Hepatocyte (in vitro differentiated cells): ENCODE results near the gene ZBTB5. TPM values are rescaled to one million over a fixed set of nuclear protein-coding genes. Genes with fewer than 3 reads are reported as not detected.

Source experiments
- DNase-seq: peaks from one replicate; pipeline ENCODE4 v3.0.0-alpha.2; 2016; ENCODE audit warnings: low spot score
- H2AFZ ChIP-seq: fragments of 200-600 bp; sonication (generic); 2 replicates; pipeline ENCODE4 v1.6.0; 2016; ENCODE audit warnings: antibody characterized with exemption, mild to moderate bottlenecking
- H3K27ac ChIP-seq: fragments of 200-600 bp; sonication (generic); 2 replicates; pipeline ENCODE4 v1.5.1; 2016; ENCODE audit warnings: mild to moderate bottlenecking
- H3K27me3 ChIP-seq: fragments of 200-600 bp; sonication (generic); 2 replicates; pipeline ENCODE4 v1.6.1; 2016
- H3K36me3 ChIP-seq: fragments of 200-600 bp; sonication (generic); replicated peaks from 2 replicates; pipeline ENCODE4 v1.5.1; 2016; ENCODE audit warnings: low read depth; ENCODE audit not compliant: insufficient read depth
- H3K4me1 ChIP-seq: fragments of 200-600 bp; sonication (generic); 2 replicates; pipeline ENCODE4 v1.5.1; 2016; ENCODE audit warnings: mild to moderate bottlenecking, moderate library complexity; ENCODE audit not compliant: insufficient read depth
- H3K4me2 ChIP-seq: fragments of 200-600 bp; sonication (generic); 2 replicates; pipeline ENCODE4 v1.6.0; 2016
- H3K4me3 ChIP-seq: fragments of 200-600 bp; sonication (generic); 2 replicates; pipeline ENCODE4 v1.5.1; 2016; ENCODE audit warnings: mild to moderate bottlenecking
- H3K79me2 ChIP-seq: fragments of 200-600 bp; sonication (generic); 2 replicates; pipeline ENCODE4 v1.6.0; 2017; ENCODE audit warnings: mild to moderate bottlenecking
- H3K9me2 ChIP-seq: fragments of 200-600 bp; sonication (generic); replicated peaks from 2 replicates; pipeline ENCODE4 v1.6.0; 2017; ENCODE audit warnings: mild to moderate bottlenecking; ENCODE audit not compliant: insufficient read depth
- H3K9me3 ChIP-seq: fragments of 200-600 bp; sonication (generic); 2 replicates; pipeline ENCODE4 v1.5.1; 2016; ENCODE audit warnings: low read depth, mild to moderate bottlenecking
- H4K20me1 ChIP-seq: fragments of 200-600 bp; sonication (generic); 2 replicates; pipeline ENCODE4 v1.6.0; 2016; ENCODE audit warnings: mild to moderate bottlenecking; ENCODE audit not compliant: insufficient read depth, poor library complexity, severe bottlenecking
- EZH2 ChIP-seq: fragments of 200-600 bp; sonication (generic); IDR thresholded peaks from 2 replicates; pipeline ENCODE4 v1.6.1; 2016; ENCODE audit warnings: antibody characterized with exemption, mild to moderate bottlenecking, borderline replicate concordance
- EZH2phosphoT487 ChIP-seq: fragments of 200-600 bp; sonication (generic); IDR thresholded peaks from one replicate; pipeline ENCODE4 v1.6.1; 2018; ENCODE audit warnings: antibody characterized with exemption, mild to moderate bottlenecking, low read depth, moderate library complexity; ENCODE audit not compliant: unreplicated experiment, severe bottlenecking
- WGBS: methylation state at CpG from one replicate; pipeline ENCODE4 v1.1.6; 2016; ENCODE audit warnings: low lambda C conversion rate; ENCODE audit errors: missing lambda C conversion rate; 5-methylcytosine and 5-hydroxymethylcytosine counted together
- polyA plus RNA-seq: library from polyadenylated mRNA; unstranded; fragments of >200 nt; fragmentation: Nextera tagmentation; extraction: Ambion mirVana; gene quantifications from 2 replicates; pipeline ENCODE4 v1.2.1, GENCODE V29; 2016
- total RNA-seq: library from RNA; depleted of rRNA; stranded (reverse); fragments of >200 nt; gene quantifications from 2 replicates; pipeline ENCODE4 v1.2.3, GENCODE V29; 2014
- TF ChIP-seq, protein P1 (sequence below): fragments of 200-600 bp; sonication (generic); IDR thresholded peaks from 2 replicates; pipeline ENCODE4 v1.5.1; 2016; ENCODE audit warnings: antibody characterized with exemption, mild to moderate bottlenecking; ENCODE audit not compliant: poor library complexity

ZBTB5 gene
- total and polyA plus RNA-seq, 2 experiments from 2014 or later, result 3.8 to 21.8 TPM

- no peak for TF ChIP-seq EZH2
- TF ChIP-seq EZH2phosphoT487, result no peak
- peak within 1 kb of the TSS; percentile 92 for H3K4me2 ChIP-seq
- H3K79me2 ChIP-seq, result peaks cover 33% of the 10 kb centered on the region
- WGBS, result 1% methylated on average over 48 of the region's 56 CpGs
- peaks cover 23% of the 10 kb centered on the region for H3K4me1 ChIP-seq
- H3K4me3 ChIP-seq, result peak within 1 kb of the TSS; percentile 95
- peaks cover 11% of the 10 kb centered on the region for H4K20me1 ChIP-seq
- H3K9me3 ChIP-seq, result no peaks in the 10 kb centered on the region
- H3K36me3 ChIP-seq, result no peaks in the 10 kb centered on the region
- H3K27me3 ChIP-seq, result no peaks in the 10 kb centered on the region
- DNase-seq, result peak; percentile 94
- peak within 1 kb of the TSS; percentile 80 for H2AFZ ChIP-seq
- no peaks in the 10 kb centered on the region for H3K9me2 ChIP-seq
- peak within 1 kb of the TSS; percentile 92 for H3K27ac ChIP-seq
Observed at GRCh38 chr9:37422289-37423104, 42.8 kb downstream of the ZBTB5 start, which contains the start of gene GRHPR. Gene GRHPR, plus strand, starts transcription at chr9:37422696. Its CDS starts 55 bp downstream, at chr9:37422751.

DNA sequence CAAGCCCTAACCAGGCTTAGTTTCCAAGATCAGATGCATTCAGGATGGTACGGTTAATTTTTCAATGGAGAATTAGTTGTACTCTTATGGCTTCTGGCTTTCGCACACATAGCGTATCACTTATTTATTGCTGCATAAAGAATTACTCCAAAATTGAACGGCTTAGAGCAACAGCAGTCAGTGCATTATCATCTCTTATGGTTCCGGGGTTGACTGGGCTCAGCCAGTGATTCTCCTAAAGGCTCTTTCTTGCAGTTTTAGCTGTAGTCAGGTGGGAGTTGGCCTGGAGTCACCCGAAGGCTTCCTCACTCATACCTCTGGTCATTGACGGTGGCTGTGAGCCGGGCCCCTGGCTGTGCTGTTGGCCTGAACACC is 43.3 kb downstream of the ZBTB5 start:
- DNase-seq, result no peak
- peak overlapping the region; percentile 92 for H3K27ac ChIP-seq
- H3K9me2 ChIP-seq, result no peaks in the 10 kb centered on the region
- H3K27me3 ChIP-seq, result no peaks in the 10 kb centered on the region
- peaks cover 11% of the 10 kb centered on the region for H4K20me1 ChIP-seq
- peaks cover 33% of the 10 kb centered on the region for H3K79me2 ChIP-seq
- peaks cover 23% of the 10 kb centered on the region for H3K4me1 ChIP-seq
- no peaks in the 10 kb centered on the region for H3K36me3 ChIP-seq
- peak overlapping the region; percentile 28 for H3K4me3 ChIP-seq
- H3K4me2 ChIP-seq, result peak overlapping the region; percentile 92
- 57% methylated on average over 8 of the region's 8 CpGs for WGBS
- TF ChIP-seq, protein P1, sequence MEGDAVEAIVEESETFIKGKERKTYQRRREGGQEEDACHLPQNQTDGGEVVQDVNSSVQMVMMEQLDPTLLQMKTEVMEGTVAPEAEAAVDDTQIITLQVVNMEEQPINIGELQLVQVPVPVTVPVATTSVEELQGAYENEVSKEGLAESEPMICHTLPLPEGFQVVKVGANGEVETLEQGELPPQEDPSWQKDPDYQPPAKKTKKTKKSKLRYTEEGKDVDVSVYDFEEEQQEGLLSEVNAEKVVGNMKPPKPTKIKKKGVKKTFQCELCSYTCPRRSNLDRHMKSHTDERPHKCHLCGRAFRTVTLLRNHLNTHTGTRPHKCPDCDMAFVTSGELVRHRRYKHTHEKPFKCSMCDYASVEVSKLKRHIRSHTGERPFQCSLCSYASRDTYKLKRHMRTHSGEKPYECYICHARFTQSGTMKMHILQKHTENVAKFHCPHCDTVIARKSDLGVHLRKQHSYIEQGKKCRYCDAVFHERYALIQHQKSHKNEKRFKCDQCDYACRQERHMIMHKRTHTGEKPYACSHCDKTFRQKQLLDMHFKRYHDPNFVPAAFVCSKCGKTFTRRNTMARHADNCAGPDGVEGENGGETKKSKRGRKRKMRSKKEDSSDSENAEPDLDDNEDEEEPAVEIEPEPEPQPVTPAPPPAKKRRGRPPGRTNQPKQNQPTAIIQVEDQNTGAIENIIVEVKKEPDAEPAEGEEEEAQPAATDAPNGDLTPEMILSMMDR, result no peak
- TF ChIP-seq EZH2 (no peak), EZH2phosphoT487 (no peak)
- no peaks in the 10 kb centered on the region for H3K9me3 ChIP-seq
- peak overlapping the region; percentile 80 for H2AFZ ChIP-seq

DNA sequence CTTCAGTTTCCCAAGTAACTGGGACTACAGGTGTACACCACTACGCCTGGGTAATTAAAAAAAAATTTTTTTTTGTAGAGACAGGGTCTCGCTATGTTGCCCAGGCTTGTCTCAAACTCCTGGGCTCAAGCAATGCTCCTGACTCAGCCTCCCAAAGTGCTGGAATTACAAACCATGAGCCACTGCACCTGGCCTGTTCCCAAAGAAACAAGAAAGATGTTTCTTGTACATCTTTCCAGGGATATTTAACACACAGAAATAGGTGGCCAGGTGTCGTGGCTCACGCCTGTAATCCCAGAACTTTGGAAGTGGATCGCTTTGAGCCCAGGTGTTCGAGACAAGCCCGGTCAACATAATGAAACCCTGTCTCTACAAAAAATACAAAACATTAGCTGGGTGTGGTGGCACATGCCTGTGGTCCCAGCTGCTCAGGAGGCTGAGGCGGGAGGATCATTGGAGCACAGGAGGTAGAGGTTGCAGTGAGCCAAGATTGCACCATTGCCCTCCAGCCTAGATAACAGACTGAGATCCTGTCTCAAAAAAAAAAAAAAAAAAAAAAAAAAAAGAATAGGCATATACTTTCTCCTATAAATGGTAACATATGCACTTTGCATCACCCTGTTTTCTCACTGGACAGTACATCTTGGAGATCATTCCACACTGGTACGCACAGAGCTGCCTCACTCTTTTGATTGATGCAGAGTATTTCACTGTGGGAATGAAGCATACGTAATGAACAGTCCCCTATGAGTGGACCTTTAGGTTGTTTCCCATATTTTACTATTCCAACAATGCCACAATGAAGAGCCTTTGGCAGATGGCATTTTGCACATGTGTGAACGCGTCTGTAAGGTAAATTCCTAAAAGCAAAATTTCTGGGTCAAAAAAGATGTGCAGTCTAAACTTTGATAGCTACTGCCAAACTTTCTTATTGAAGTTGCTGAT is 44.7 kb downstream of the ZBTB5 start:
- no peaks in the 10 kb centered on the region for H3K9me3 ChIP-seq
- peaks cover 6% of the 10 kb centered on the region for H4K20me1 ChIP-seq
- H3K4me2 ChIP-seq, result no peak overlapping the region
- H3K9me2 ChIP-seq, result no peaks in the 10 kb centered on the region
- peaks cover 29% of the 10 kb centered on the region for H3K79me2 ChIP-seq
- no peak for DNase-seq
- 90% methylated on average over 12 of the region's 12 CpGs for WGBS
- no peak overlapping the region for H2AFZ ChIP-seq
- no peak overlapping the region for H3K27ac ChIP-seq
- H3K4me3 ChIP-seq, result no peak overlapping the region
- peaks cover 23% of the 10 kb centered on the region for H3K4me1 ChIP-seq
- H3K27me3 ChIP-seq, result no peaks in the 10 kb centered on the region
- TF ChIP-seq, protein P1, result no peak
- no peak for TF ChIP-seq EZH2phosphoT487
- no peak for TF ChIP-seq EZH2
- H3K36me3 ChIP-seq, result no peaks in the 10 kb centered on the region
